GM18505 (cell line): ENCODE data around the gene ARMH3.

Experiments used
- ATAC-seq: cut with Tn5 transposase; IDR thresholded peaks from one replicate; pipeline ENCODE4 v1.9.1; 2021; ENCODE audit not compliant: unreplicated experiment
- POLR2A ChIP-seq: IDR thresholded peaks from 4 replicates; pipeline ENCODE4 v1.6.1; 2011; ENCODE audit warnings: borderline replicate concordance; ENCODE audit not compliant: insufficient read depth, insufficient read length; ENCODE audit errors: extremely low read depth

The ARMH3 gene

GRCh38 chr10:101902032-101902819, 153.7 kb downstream of the ARMH3 start:
- ATAC-seq = no peak
- TF ChIP-seq POLR2A = no peak

GRCh38 chr10:101901340-101901739, 154.6 kb downstream of the ARMH3 start:
- no peak for TF ChIP-seq POLR2A
- peak; percentile 59 for ATAC-seq

DNA sequence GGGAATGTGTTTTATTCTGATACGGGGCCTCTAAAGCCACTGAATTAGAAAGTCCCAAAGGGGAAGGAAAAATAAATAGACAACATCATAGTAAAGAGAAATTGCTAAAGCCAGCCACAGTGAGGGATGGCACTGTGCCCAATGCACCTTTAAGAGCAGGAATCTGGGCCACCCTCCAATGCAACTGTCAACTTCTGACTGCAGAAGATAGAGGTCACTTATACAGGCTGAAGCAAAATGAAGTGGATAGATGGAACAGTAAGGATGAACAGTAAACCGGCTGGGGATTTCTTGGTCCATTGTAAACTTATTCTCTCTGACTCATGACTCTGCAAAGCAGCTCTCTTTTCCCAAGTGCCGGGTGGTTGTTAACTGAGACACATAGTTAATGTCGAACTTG, 158.3 kb downstream of the ARMH3 start:
- TF ChIP-seq POLR2A = no peak
- no peak for ATAC-seq

- ATAC-seq = no peak
- TF ChIP-seq POLR2A = no peak
Measured at GRCh38 chr10:101896225-101896877, 159.6 kb downstream of the ARMH3 start.

DNA sequence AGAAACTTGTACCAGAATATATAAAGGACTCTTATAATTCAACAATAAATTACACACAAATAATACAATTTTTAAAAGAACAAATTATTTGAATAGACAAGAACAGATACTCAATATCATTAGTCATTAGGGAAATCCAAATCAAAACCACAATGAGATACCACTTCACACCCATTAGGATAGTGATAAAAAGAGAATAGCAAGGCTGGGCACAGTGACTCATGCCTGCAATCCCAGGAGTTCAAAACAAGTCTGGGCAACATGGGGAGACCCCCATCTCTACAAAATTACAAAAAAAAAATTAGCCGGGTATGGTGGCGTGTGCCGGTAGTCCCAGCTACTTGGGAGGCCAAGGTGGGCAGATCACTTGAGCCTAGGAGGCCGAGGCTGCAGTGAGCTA, 160.2 kb downstream of the ARMH3 start:
- TF ChIP-seq POLR2A = no peak

DNA sequence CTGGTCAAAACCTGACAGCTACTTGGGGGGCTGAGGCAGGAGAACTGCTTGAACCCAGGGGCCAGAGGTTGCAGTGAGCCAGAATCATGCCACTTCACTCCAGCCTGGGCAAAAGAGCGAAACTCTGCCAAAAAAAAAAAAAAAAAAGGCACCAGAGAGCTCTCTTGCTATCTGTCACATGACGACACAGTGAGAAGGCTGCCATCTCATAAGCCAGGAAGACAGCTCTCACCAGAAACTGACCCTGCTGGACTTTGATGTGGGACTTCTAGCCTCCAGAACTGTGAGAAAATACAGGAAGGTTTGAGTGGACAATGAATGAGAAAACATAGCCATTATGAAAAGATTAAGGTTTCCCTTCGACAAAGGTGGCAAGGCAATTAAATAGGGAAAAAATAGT, 161.2 kb downstream of the ARMH3 start:
- ATAC-seq = no peak
- TF ChIP-seq POLR2A = no peak

More for the DNA sequence above, 160.2 kb downstream of the ARMH3 start:
- no peak for ATAC-seq

DNA sequence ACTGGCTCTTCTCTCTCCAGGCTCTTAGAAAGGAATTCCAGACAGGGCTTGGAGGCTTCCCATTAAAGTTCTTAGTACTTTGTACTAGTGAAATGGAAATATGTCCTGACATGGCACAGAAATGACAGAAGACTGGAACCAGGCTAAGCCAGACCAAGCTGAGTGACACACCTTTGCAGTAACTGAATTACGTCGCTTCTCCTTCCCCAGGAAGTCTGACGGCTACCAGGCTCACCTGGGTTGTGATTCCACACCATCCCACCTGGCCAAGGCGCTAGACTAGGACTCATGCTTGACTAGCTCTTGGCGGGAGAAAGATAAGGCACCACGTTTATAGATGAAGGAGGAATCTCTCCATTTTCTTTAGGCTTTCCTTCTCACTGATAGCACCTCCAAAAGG, 161.7 kb downstream of the ARMH3 start:
- ATAC-seq = no peak
- TF ChIP-seq POLR2A = no peak

DNA sequence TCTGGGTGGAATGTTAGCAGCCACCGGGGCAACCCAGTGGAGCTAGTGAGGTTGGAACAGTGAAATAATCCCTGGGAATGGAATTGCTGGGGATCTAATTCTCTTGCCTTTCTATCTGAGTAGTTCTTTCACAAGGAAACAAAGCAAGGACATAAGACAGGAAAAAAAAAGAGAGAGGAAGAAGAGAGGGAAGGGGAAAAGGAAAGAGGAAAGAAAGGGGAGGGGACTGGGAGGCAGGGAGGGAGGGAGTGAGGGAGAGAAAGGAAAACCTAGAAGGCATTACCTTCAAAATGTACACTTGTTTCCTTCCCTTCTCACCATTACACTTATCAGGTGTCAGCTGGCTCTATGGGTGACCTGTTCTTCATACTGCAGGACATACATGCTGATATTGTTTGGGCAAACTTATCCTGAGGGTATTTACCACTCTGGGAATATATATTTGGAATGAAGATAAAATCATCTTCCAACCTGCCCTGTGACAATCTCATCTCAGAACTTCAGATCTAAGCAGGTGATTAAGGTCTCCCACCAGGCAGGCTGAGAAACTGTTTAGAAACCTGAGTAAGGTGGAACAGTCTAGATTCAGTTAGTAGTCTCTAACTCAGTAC, 162.4 kb downstream of the ARMH3 start:
- ATAC-seq = no peak
- TF ChIP-seq POLR2A = no peak

DNA sequence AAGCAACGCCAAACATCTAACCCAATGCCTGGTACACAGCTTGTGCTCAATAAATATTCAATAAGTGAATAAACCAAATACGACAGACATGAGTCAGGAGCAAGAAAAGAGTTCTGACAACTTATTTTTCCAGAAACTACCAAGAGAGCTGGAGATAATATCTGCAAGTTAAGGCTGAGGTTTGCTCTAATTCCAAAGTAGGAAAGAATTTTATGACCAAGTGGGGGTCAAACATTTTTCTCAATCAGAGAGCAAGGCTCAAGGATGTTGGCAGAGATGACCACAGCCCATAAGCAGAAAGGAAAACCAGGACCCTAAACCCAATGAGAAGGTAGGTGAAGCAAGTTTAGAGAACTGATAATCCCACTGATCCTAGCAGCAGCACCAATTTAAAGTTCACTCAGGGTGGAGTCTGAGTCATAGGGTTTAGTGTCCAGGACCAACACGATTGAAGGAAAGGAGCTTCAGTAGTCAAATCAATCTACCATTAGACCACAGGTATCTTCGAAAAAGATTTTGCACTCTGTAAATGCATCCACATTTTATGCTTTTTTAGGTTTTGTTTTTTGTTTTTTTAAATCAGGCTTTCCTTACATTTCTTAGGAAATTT, 163.1 kb downstream of the ARMH3 start:
- ATAC-seq = no peak
- no peak for TF ChIP-seq POLR2A

DNA sequence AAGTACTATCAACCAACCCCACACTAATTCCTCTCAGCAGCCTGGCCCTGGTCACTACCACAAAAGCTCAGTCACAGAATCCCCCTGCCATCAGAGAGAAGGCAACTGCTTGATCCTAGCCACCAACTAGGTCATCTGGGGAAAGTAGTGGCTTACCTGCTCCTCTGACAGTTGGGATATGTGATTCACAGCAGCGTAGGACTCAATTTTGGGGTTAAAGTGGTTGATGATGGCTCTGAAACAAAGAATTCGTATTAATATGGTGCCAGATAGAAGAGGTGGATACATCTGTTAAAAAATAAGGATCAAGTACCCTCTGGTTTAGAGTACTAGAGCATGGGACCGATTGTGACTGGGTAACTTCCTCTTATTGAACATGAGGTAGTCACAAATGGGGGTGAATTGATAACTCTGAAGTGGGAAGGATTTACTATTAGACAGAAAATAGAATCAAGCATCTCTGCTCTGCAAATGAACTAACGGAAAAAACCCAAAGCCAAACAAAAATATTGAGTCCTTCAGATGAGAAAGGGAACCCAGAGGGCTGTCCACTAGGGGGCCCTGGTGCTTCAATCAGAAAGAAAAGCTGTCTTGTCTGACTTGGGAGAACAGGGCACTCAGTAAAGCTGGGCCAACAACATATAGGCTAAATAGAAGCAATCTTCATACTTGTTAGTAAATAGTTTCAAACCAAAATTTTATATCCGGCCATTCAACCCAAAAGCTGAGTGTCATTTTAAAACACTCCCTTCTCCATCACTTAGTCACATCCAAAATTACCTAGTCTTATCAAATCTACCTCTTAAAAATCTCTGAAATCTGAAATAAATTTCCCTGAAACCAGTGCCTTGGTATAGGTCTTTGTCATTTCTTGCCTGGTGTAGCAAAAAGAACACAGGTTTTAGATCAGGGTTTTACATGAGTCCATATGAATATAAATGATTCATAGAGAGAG, 166.4 kb downstream of the ARMH3 start:
- peak; percentile 61 for ATAC-seq

GRCh38 chr10:101888251-101888949, 167.6 kb downstream of the ARMH3 start:
- no peak for TF ChIP-seq POLR2A
- ATAC-seq = no peak

More for the DNA sequence above, 166.4 kb downstream of the ARMH3 start:
- no peak for TF ChIP-seq POLR2A

GRCh38 chr10:101887775-101888174, 168.2 kb downstream of the ARMH3 start:
- no peak for ATAC-seq
- TF ChIP-seq POLR2A = no peak
